ENCODE data around the gene PRKCSH. TPM values are rescaled to one million over a fixed set of nuclear protein-coding genes. Genes with fewer than 3 reads are reported as not detected.
A peak's percentile ranks its signal among the peaks of the same experiment; 100 is the strongest.

The PRKCSH gene
- total and polyA plus RNA-seq, 10 of the 15 experiments (the other 5 are each of a cell fraction or from before 2014, with no cell fraction given): 1.1 to 280 (median 44.1) TPM

DNA sequence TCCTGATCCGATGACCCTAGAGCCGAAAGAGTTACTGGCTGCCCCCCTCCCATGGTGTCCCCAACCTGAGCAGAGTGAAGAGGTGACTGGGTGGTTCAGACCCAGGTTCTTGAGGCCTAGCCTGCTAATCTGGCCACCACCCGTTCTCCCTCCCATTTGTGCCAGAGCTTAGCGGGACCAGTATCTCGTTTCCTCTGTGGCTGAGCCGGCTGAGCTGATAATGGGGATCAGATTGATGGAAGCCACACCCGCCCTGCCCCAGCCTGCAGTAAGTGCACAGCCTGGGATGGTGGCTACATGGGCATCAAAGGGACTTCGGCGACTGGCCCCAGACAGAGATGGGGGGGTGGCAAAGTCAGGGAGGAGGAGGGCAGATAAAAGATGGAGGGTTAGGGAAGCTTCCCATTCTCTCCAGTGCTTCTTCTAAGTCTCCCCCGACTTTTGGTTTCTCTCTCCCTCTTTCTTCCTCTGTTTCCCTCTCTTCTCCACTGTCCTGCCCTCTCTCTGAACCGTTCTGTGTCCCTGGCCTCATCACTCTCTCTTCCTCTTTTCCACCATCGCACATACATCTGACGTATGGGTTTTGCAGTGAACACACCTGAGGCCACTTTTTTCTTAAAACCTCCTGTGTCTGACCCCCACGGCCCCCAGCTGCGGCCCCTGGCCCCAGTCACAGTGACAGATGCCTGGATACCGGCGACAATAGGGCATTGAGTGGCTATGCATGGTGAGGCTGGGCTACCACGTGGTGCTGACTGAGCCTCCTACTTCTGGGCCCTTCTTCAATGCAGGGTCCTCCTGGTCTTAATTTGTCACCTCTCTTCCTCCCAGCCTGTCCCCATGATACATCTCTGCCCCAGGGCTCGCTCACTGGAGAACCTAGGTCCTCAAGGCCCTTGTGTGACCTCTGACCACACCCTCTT, 43.0 kb downstream of the PRKCSH start:
- 48% methylated on average over 19 of the region's 19 CpGs for WGBS (ENCODE audit: insufficient coverage, insufficient replicate concordance, low lambda C conversion rate, missing lambda C conversion rate)

DNA sequence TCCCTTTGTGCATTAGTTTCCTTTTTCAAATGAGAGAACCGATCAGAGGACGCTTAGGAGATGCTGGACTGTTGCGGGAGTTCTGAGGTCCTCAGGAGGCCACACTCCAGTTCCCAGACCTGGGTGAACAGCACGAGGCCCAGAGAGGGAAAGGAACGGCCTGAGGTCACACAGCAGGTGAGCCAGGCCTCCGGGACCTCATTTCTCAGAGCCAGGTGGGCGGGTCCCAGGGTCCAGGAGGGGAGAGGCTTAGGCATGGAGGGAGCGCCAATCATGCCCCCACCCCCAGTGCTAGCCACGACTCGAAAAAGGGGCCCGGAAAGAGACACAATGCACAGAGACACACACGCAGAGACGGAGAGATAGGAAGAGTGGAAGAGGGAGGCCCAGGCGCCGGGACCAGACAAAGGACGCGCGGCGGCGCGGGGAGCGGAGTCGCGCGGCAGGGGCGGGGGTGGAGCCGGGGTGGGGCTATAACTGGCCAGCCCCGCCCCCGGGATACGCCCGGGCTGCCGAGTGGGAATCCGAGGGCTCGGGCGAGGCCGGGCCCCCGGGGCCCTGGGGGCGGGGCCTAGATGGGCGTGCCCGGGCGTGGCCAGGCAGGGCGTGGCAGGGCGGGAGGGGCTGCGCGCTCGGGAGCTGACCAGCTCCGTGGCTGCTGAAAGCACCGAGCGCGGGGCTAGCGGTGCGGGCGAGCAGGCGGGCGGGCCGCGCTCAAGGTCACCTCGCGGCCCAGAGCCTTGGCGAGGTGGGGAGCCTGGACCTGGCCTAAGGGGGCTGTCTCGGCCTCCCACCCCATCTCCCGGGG, 43.9 kb downstream of the PRKCSH start:
- Histone ChIP-seq H4K20me1 (ENCODE audit: control insufficient read depth, insufficient read depth) (no peaks in the 10 kb centered on the region), H3K27me3 (replicated peaks in 1 of 2; ENCODE audit: control insufficient read depth in 2 of 2, insufficient read depth in 2 of 2, low read length in 1 of 2) (peaks cover 8 to 10% of the 10 kb centered on the region in 2 experiments), H3K4me3 (no peak overlapping the region), H3K36me3 (ENCODE audit: control insufficient read depth in 2 of 2, insufficient read depth in 2 of 2, low read length in 1 of 2) (no peaks in the 10 kb centered on the region), H3K4me1 (ENCODE audit: control insufficient read depth, insufficient read depth, low read length) (peaks cover 19% of the 10 kb centered on the region), H3K9ac (ENCODE audit: control insufficient read depth, insufficient read depth, low read length) (no peak overlapping the region), H3K27ac (ENCODE audit: control insufficient read depth, insufficient read depth) (no peak overlapping the region), H3K9me3 (replicated peaks; ENCODE audit: control insufficient read depth, insufficient read depth, low read length) (no peaks in the 10 kb centered on the region; the same call in 2 of the 3 replicates), H3K79me2 (ENCODE audit: control insufficient read depth, insufficient read depth, low read length) (no peaks in the 10 kb centered on the region), H2AFZ (ENCODE audit: control insufficient read depth, low read depth, low read length) (no peak overlapping the region), H3K4me2 (ENCODE audit: control insufficient read depth, insufficient read depth) (no peak overlapping the region)
- CTCF ChIA-PET: interaction anchor here (1.0 kb wide), 1 partner anchor 98 kb away, joined by 3 read pairs; no protein-coding TSS in a partner anchor
- intact Hi-C loops (cut with micrococcal nuclease; ENCODE audit: unreplicated experiment): no loop called here
- TF ChIP-seq ZNF384 (IDR thresholded peaks at IDR 0.05; ENCODE audit: borderline replicate concordance, low read depth, low read length) (no peak), REST (IDR thresholded peaks at IDR 0.05; ENCODE audit: low read depth, low read length) (peak; percentile 82)
- DNase-seq (ENCODE audit: low read depth, low spot score) (no peak), FAIRE-seq (no peak), ATAC-seq (no peak)
- WGBS (ENCODE audit: insufficient coverage, insufficient replicate concordance, low lambda C conversion rate, missing lambda C conversion rate): 75% methylated on average over 21 of the region's 62 CpGs
- no TSS peak for BruUV-seq (replicated peaks)
- POLR2A ChIA-PET: no interaction called here
- in situ Hi-C loops (cut with MboI): loop anchor here (10.0 kb wide), 1 partner anchor 184 kb away; the partner anchor contains the start of gene TSPAN16
- SMC1A ChIA-PET (ENCODE audit: uncharacterized antibody, unreplicated experiment): no interaction called here
- RAD21 ChIA-PET (ENCODE audit: unreplicated experiment): no interaction called here

More for the DNA sequence above, 43.0 kb downstream of the PRKCSH start:
- FAIRE-seq (no peak), DNase-seq (ENCODE audit: low read depth, low spot score) (no peak), ATAC-seq (no peak)
- Histone ChIP-seq H3K4me1 (ENCODE audit: control insufficient read depth, insufficient read depth, low read length) (peaks cover 19% of the 10 kb centered on the region), H3K36me3 (ENCODE audit: control insufficient read depth in 2 of 2, insufficient read depth in 2 of 2, low read length in 1 of 2) (no peaks in the 10 kb centered on the region), H3K9me3 (replicated peaks; ENCODE audit: control insufficient read depth, insufficient read depth, low read length) (no peaks in the 10 kb centered on the region; the same call in 2 of the 3 replicates), H3K9ac (ENCODE audit: control insufficient read depth, insufficient read depth, low read length) (no peak overlapping the region), H4K20me1 (ENCODE audit: control insufficient read depth, insufficient read depth) (no peaks in the 10 kb centered on the region), H3K4me3 (no peak overlapping the region), H3K27me3 (replicated peaks in 1 of 2; ENCODE audit: control insufficient read depth in 2 of 2, insufficient read depth in 2 of 2, low read length in 1 of 2) (peaks cover 8 to 10% of the 10 kb centered on the region in 2 experiments), H3K79me2 (ENCODE audit: control insufficient read depth, insufficient read depth, low read length) (no peaks in the 10 kb centered on the region), H3K27ac (ENCODE audit: control insufficient read depth, insufficient read depth) (no peak overlapping the region), H3K4me2 (ENCODE audit: control insufficient read depth, insufficient read depth) (no peak overlapping the region), H2AFZ (ENCODE audit: control insufficient read depth, low read depth, low read length) (no peak overlapping the region)
- RAD21 ChIA-PET (ENCODE audit: unreplicated experiment): interaction anchor here (2.3 kb wide), 1 partner anchor 97 kb away, joined by 5 read pairs; no protein-coding TSS in a partner anchor
- SMC1A ChIA-PET (ENCODE audit: uncharacterized antibody, unreplicated experiment): interaction anchor here (1.2 kb wide), 1 partner anchor 97 kb away, joined by 4 read pairs; no protein-coding TSS in a partner anchor
- intact Hi-C loops (cut with micrococcal nuclease; ENCODE audit: unreplicated experiment) (no loop called here), in situ Hi-C loops (cut with MboI) (loop anchor here (10.0 kb wide), 1 partner anchor 184 kb away; the partner anchor contains the start of gene TSPAN16)
- POLR2A ChIA-PET: no interaction called here
- CTCF ChIA-PET: interaction anchor here (0.5 kb wide), 1 partner anchor 8 kb away, joined by 4 read pairs; no protein-coding TSS in a partner anchor
- BruUV-seq (replicated peaks): no TSS peak
- TF ChIP-seq NFIC (IDR thresholded peaks at IDR 0.05; ENCODE audit: low read depth, low read length) (no peak), SPI1 (IDR thresholded peaks at IDR 0.05; ENCODE audit: borderline replicate concordance, insufficient read depth, low read depth, low read length) (peak; percentile 82)

Data from GM12878 (cell line).